GM12891 (cell line): Measurements from ENCODE around the gene SCAI.

ENCODE experiments used
- POLR2A ChIP-seq: IDR thresholded peaks from 2 replicates; pipeline ENCODE4 v1.6.1; 2011; ENCODE audit warnings: low read depth, low read length, control low read depth
- POLR2AphosphoS5 ChIP-seq: IDR thresholded peaks from 2 replicates; pipeline ENCODE4 v1.6.1; 2011; ENCODE audit warnings: low read depth, low read length, control low read depth
- TAF1 ChIP-seq: IDR thresholded peaks from 2 replicates; pipeline ENCODE4 v1.6.1; 2011; ENCODE audit warnings: low read depth, low read length, control low read depth

- no peak for TF ChIP-seq POLR2AphosphoS5
- TF ChIP-seq TAF1: no peak
- no peak for TF ChIP-seq POLR2A
These were observed 68.4 kb downstream of the SCAI start for GRCh38 chr9:125074976-125075375.
